H7 (cell line): ENCODE data around the gene KNG1. TPM values are rescaled to one million over a fixed set of nuclear protein-coding genes. Genes with fewer than 3 reads are reported as not detected.

Source experiments
- total RNA-seq: library from RNA; depleted of rRNA; stranded (reverse); fragments of >200 nt; shearing (Covaris generic); gene quantifications from 2 replicates; pipeline ENCODE4 v1.2.3, GENCODE V29; 2014; rRNA removed

The KNG1 gene
- total RNA-seq, 1 experiment from 2014 or later = not detected

Other genes with a start within 250 kb of the KNG1 start
- gene CRYGS, start 173.0 kb upstream of the KNG1 start, total RNA-seq = 0.81 and 1.8 TPM in 2 replicates
- 15.2 and 19.6 TPM in 2 replicates for gene TBCCD1, start 150.0 kb upstream of the KNG1 start, total RNA-seq
- 54.7 and 55.1 TPM in 2 replicates for gene DNAJB11, start 146.6 kb upstream of the KNG1 start, total RNA-seq
- not detected in 2 replicates for gene AHSG, start 104.3 kb upstream of the KNG1 start, total RNA-seq
- gene FETUB, start 77.0 kb upstream of the KNG1 start, total RNA-seq = not detected in 2 replicates
- 0.14 TPM in 1 of 2 replicates, not detected in the other for gene HRG, start 51.3 kb upstream of the KNG1 start, total RNA-seq
- gene EIF4A2, start 66.2 kb downstream of the KNG1 start, total RNA-seq = 523 and 819 TPM in 2 replicates
- 105 and 131 TPM in 2 replicates for gene RFC4, start 89.1 kb downstream of the KNG1 start, total RNA-seq
- not detected in 2 replicates for gene ADIPOQ, start 125.4 kb downstream of the KNG1 start, total RNA-seq
- gene ST6GAL1, start 213.2 kb downstream of the KNG1 start, total RNA-seq = 53.5 and 62.2 TPM in 2 replicates